Panc1 (cell line): ENCODE measurements around the gene TMOD2.

Experiments
- CTCF ChIP-seq: fragments of 450-650 bp; IDR thresholded peaks from 2 replicates; pipeline ENCODE4 v1.5.1; 2017; ENCODE audit warnings: mild to moderate bottlenecking
- POLR2AphosphoS5 ChIP-seq: IDR thresholded peaks from 2 replicates; pipeline ENCODE4 v1.6.1; 2012; ENCODE audit warnings: mild to moderate bottlenecking, low read depth, low read length, moderate library complexity
- REST ChIP-seq, 2 experiments: IDR thresholded peaks; 2 replicates each; pipeline ENCODE4 v1.6.1; 2011 to 2012; ENCODE audit warnings: low read depth in 2 of 2, control low read depth in 1 of 2, low read length in 1 of 2, mild to moderate bottlenecking in 1 of 2, moderate library complexity in 1 of 2; ENCODE audit not compliant: insufficient read depth in 1 of 2
- SIN3A ChIP-seq: IDR thresholded peaks from 2 replicates; pipeline ENCODE4 v1.6.1; 2012; ENCODE audit warnings: low read depth, mild to moderate bottlenecking, low read length, moderate library complexity, borderline replicate concordance; ENCODE audit not compliant: insufficient read depth

DNA sequence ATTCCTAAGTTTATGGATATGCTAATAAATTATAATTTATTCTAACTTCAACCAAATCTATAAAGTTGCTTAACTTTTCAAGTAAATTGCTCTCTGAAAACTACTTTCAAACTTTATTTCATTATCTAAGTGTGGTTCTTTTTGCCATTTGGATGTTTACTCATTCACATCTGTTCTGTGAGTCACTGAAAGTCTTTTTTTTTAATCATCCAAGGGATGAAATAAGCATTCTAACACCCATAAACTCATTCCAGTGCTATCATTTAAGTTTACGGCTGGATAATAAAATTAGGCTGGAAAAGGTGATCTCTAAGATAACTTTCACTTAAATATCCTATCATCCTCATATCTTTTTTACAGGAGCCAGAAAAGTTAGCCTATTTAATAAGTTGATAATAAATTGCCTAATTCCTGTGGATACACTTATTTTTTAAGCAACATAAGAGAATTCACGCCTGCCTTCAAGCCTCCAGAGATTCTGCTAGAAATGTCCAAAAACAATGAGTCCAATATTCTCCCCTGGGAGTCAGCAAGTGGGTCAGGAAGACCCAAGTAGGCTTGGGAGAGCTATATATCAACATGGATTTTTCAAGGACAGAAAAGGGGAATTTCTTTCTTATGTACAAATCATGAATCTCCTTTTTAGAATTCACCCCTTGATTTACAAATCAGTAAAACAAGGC, 44.3 kb upstream of the TMOD2 start:
- no peak for TF ChIP-seq CTCF
- TF ChIP-seq POLR2AphosphoS5: no peak
- TF ChIP-seq REST (IDR thresholded peaks at IDR 0.05; ENCODE audit: insufficient read depth in 1 of 2, low read depth in 2 of 2, low read length in 1 of 2): no peak
- no peak for TF ChIP-seq SIN3A
